ENCODE measurements around the gene PHKB. TPM values are rescaled to one million over a fixed set of nuclear protein-coding genes. Genes with fewer than 3 reads are reported as not detected.

PHKB gene
- 223 and 228 TPM in 2 replicates for total RNA-seq
- 98.6 TPM for total RNA-seq (2013)
- polyA plus RNA-seq: 50.4 and 79.5 TPM in 2 replicates
- 85.6 and 105 TPM in 2 replicates for polyA minus RNA-seq

- Histone ChIP-seq H3K79me2 (ENCODE audit: control insufficient read depth, insufficient read depth, low read length) (peaks cover 77% of the 10 kb centered on the region), H3K27ac (ENCODE audit: low read length in 2 of 2) (peak within 1 kb of the TSS; percentile 94 to 97), H3K9me3 (ENCODE audit: control extremely low read depth in 1 of 3, control insufficient read depth in 2 of 3, insufficient read depth in 1 of 3, low read length in 2 of 3) (no peaks in the 10 kb centered on the region), H3K4me1 (ENCODE audit: control insufficient read depth in 2 of 2, insufficient read depth in 2 of 2, low read length in 2 of 2) (peaks cover 40 to 53% of the 10 kb centered on the region in 2 donors), H2AFZ (ENCODE audit: insufficient read depth, low read depth, low read length, poor library complexity, severe bottlenecking) (peak within 1 kb of the TSS; percentile 90), H4K20me1 (ENCODE audit: control insufficient read depth, insufficient read depth, low read length, poor library complexity, severe bottlenecking) (peaks cover 9% of the 10 kb centered on the region), H3K9ac (ENCODE audit: low read length) (peak within 1 kb of the TSS; percentile 89), H3K4me2 (replicated peaks; ENCODE audit: low read depth, low read length, poor library complexity, severe bottlenecking) (peak within 1 kb of the TSS; percentile 79), H3K36me3 (replicated peaks in 1 of 2; ENCODE audit: control extremely low read depth in 1 of 2, control insufficient read depth in 1 of 2, extremely low read depth in 1 of 2, insufficient read depth in 2 of 2, low read length in 1 of 2) (peaks cover 1 to 11% of the 10 kb centered on the region in 2 experiments), H3K4me3 (ENCODE audit: control extremely low read depth in 1 of 5, extremely low read depth in 1 of 5, insufficient read depth in 1 of 5, low read depth in 2 of 5, low read length in 4 of 5) (peak within 1 kb of the TSS; percentile 73 to 93 (median 88)), H3K27me3 (replicated peaks in 1 of 4; ENCODE audit: control extremely low read depth in 1 of 4, control insufficient read depth in 3 of 4, insufficient read depth in 4 of 4, low read length in 3 of 4) (no peaks in the 10 kb centered on the region)
- ATAC-seq (ENCODE audit: low read depth) (peak; percentile 89), DNase-seq (peak; percentile 97)
- intact Hi-C loops (cut with micrococcal nuclease): loop anchor here (1.0 to 5.0 kb wide), 8 partner anchors 20 to 629 kb away; partner anchors contain the start of genes C16orf87 and NETO2
- TF ChIP-seq EZH2 (IDR thresholded peaks at IDR 0.05; ENCODE audit: borderline replicate concordance, insufficient read depth, low read depth, low read length, poor library complexity, severe bottlenecking): no peak
- TF ChIP-seq, protein P1, sequence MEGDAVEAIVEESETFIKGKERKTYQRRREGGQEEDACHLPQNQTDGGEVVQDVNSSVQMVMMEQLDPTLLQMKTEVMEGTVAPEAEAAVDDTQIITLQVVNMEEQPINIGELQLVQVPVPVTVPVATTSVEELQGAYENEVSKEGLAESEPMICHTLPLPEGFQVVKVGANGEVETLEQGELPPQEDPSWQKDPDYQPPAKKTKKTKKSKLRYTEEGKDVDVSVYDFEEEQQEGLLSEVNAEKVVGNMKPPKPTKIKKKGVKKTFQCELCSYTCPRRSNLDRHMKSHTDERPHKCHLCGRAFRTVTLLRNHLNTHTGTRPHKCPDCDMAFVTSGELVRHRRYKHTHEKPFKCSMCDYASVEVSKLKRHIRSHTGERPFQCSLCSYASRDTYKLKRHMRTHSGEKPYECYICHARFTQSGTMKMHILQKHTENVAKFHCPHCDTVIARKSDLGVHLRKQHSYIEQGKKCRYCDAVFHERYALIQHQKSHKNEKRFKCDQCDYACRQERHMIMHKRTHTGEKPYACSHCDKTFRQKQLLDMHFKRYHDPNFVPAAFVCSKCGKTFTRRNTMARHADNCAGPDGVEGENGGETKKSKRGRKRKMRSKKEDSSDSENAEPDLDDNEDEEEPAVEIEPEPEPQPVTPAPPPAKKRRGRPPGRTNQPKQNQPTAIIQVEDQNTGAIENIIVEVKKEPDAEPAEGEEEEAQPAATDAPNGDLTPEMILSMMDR (IDR thresholded peaks at IDR 0.05): no peak
- ChIA-PET CTCF (interaction anchor here (0.8 to 5.8 kb wide), 12 partner anchors 13 to 318 kb away, joined by 3 to 50 read pairs (median 4); partner anchors contain the start of gene NETO2), POLR2A (interaction anchor here (1.0 to 2.5 kb wide), 3 partner anchors 20 to 63 kb away, joined by 4 to 41 read pairs (median 12); no protein-coding TSS in a partner anchor)
- peak within 1 kb of the TSS; percentile 98 for H3K4me3 Mint-ChIP-seq
- peaks cover 68% of the 10 kb centered on the region for H3K4me1 Mint-ChIP-seq
- no peaks in the 10 kb centered on the region for H3K27me3 Mint-ChIP-seq
- under 1% methylated on average over 82 of the region's 82 CpGs for WGBS (ENCODE audit: insufficient coverage)
- H3K9me3 Mint-ChIP-seq (ENCODE audit: insufficient read depth): no peaks in the 10 kb centered on the region
- H3K27ac Mint-ChIP-seq: peak within 1 kb of the TSS; percentile 97
These were observed at the start of gene PHKB, which contains the start of gene ITFG1 for GRCh38 chr16:47460711-47461597. Gene PHKB, plus strand, starts transcription at chr16:47461331. Its CDS starts 20 bp downstream, at chr16:47461351. Gene ITFG1, minus strand, starts transcription at chr16:47461063. Its CDS starts 18 bp downstream, at chr16:47461045.

All from B cell (primary cell).